WTC11 (cell line): ENCODE measurements around the gene FAM89B. TPM values are rescaled to one million over a fixed set of nuclear protein-coding genes. Genes with fewer than 3 reads are reported as not detected.

Source experiments
- CREB1 ChIP-seq: sonication (generic); formaldehyde crosslinking; IDR thresholded peaks from 2 replicates; pipeline ENCODE4 v1.8.0; 2023; ENCODE audit warnings: mild to moderate bottlenecking, missing genetic modification reagents
- EMX1 ChIP-seq: fragments of 250-450 bp; sonication (Bioruptor Pico); IDR thresholded peaks from 2 replicates; pipeline ENCODE4 v1.8.0; 2021; ENCODE audit warnings: mild to moderate bottlenecking
- ESRRA ChIP-seq: sonication (generic); formaldehyde crosslinking; IDR thresholded peaks from 2 replicates; pipeline ENCODE4 v1.8.1; 2022; ENCODE audit warnings: mild to moderate bottlenecking, missing genetic modification reagents, borderline replicate concordance
- NR1H2 ChIP-seq: sonication (generic); formaldehyde crosslinking; IDR thresholded peaks from 2 replicates; pipeline ENCODE4 v1.9.0; 2021; ENCODE audit warnings: mild to moderate bottlenecking, moderate library complexity, missing genetic modification reagents
- NR2C2 ChIP-seq: sonication (generic); formaldehyde crosslinking; IDR thresholded peaks from 2 replicates; pipeline ENCODE4 v1.8.0; 2022; ENCODE audit warnings: mild to moderate bottlenecking, missing genetic modification reagents
- ZNF232 ChIP-seq: sonication (generic); formaldehyde crosslinking; IDR thresholded peaks from 2 replicates; pipeline ENCODE4 v1.8.0; 2022; ENCODE audit warnings: mild to moderate bottlenecking, missing genetic modification reagents
- total RNA-seq: library from RNA; stranded (reverse); gene quantifications from 3 replicates; pipeline ENCODE4 v1.2.3, GENCODE V29; 2021
- TF ChIP-seq, protein P1 (sequence below): sonication (generic); formaldehyde crosslinking; conservative IDR thresholded peaks from 2 replicates; pipeline ENCODE4 v1.8.1; 2022; ENCODE audit warnings: mild to moderate bottlenecking, missing genetic modification reagents
- TF ChIP-seq, protein P2 (sequence below): sonication (generic); formaldehyde crosslinking; IDR thresholded peaks from 2 replicates; pipeline ENCODE4 v1.8.0; 2023; ENCODE audit warnings: missing genetic modification reagents
- TF ChIP-seq, protein P3 (sequence below): sonication (generic); formaldehyde crosslinking; IDR thresholded peaks from 2 replicates; pipeline ENCODE4 v1.8.0; 2022; ENCODE audit warnings: mild to moderate bottlenecking, missing genetic modification reagents
- TF ChIP-seq, protein P4 (sequence below): sonication (generic); formaldehyde crosslinking; IDR thresholded peaks from 2 replicates; pipeline ENCODE4 v1.8.1; 2023; ENCODE audit warnings: mild to moderate bottlenecking, missing genetic modification reagents
- TF ChIP-seq, protein P5 (sequence below): sonication (generic); formaldehyde crosslinking; conservative IDR thresholded peaks from 2 replicates; pipeline ENCODE4 v1.8.1; 2023; ENCODE audit warnings: mild to moderate bottlenecking, low read depth, missing genetic modification reagents, moderate library complexity
- TF ChIP-seq, protein P6 (sequence below): fragments of 200-600 bp; IDR thresholded peaks from 2 replicates; pipeline ENCODE4 v1.8.0; 2022; ENCODE audit warnings: antibody characterized with exemption
- TF ChIP-seq, protein P7 (sequence below): sonication (generic); formaldehyde crosslinking; IDR thresholded peaks from 2 replicates; pipeline ENCODE4 v1.8.1; 2023; ENCODE audit warnings: mild to moderate bottlenecking, missing genetic modification reagents, moderate library complexity
- TF ChIP-seq, protein P8 (sequence below): sonication (generic); formaldehyde crosslinking; IDR thresholded peaks from 2 replicates; pipeline ENCODE4 v1.8.1; 2023; ENCODE audit warnings: mild to moderate bottlenecking, moderate library complexity, missing genetic modification reagents

Gene FAM89B
- total RNA-seq, 1 experiment from 2014 or later: 13.3 TPM

DNA sequence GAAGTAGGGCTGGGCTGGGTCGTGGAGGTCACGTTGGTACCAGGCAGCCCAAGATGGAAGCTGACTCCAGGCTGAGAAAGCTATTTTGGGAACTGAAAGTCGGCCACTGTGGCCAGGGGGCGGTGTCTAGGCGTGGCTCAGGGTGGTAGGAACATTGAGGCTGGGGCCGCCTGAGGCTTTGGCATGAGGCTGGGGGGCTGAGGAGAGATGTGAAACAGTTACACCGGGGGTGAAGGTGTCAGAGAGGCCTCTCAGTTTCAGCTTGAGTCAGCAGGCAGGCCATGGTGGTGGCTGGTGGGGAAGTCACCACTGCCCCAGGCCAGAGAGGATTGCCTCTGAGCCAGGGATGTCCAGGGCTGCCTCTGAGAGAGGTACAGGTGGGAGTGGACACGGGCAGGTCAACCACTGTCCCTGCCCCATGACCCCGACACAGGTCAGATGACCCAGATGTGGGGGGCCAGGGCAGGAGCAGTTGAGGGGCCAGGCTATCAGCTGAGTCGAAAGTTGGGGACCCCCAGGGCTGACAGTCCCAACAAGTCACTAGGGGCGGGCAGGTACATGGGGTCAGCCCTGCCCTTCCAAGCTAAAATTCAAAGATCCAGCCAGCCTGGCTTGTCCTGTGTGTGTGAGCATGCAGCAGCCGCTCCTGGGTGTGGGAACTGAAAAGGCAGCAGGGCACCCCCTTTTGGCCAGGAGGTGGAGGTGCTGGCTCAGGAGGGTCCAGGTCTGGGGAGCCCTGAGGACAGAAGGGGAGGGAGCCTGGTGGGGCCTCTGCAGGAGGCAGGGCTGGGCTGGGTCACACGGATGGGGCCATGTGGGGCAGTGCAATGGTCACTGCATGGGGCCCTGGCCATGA lies 16.1 kb downstream of the FAM89B start (continued):
- TF ChIP-seq, protein P1, sequence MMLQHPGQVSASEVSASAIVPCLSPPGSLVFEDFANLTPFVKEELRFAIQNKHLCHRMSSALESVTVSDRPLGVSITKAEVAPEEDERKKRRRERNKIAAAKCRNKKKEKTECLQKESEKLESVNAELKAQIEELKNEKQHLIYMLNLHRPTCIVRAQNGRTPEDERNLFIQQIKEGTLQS (CRISPR knock-in tag): no peak
- TF ChIP-seq NR1H2 (CRISPR knock-in tag) (no peak), ZNF232 (CRISPR knock-in tag) (no peak), ESRRA (no peak), CREB1 (CRISPR knock-in tag) (no peak), EMX1 (CRISPR knock-in tag) (no peak), NR2C2 (CRISPR knock-in tag) (no peak)
- TF ChIP-seq, protein P2, sequence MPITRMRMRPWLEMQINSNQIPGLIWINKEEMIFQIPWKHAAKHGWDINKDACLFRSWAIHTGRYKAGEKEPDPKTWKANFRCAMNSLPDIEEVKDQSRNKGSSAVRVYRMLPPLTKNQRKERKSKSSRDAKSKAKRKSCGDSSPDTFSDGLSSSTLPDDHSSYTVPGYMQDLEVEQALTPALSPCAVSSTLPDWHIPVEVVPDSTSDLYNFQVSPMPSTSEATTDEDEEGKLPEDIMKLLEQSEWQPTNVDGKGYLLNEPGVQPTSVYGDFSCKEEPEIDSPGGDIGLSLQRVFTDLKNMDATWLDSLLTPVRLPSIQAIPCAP: no peak
- TF ChIP-seq, protein P3, sequence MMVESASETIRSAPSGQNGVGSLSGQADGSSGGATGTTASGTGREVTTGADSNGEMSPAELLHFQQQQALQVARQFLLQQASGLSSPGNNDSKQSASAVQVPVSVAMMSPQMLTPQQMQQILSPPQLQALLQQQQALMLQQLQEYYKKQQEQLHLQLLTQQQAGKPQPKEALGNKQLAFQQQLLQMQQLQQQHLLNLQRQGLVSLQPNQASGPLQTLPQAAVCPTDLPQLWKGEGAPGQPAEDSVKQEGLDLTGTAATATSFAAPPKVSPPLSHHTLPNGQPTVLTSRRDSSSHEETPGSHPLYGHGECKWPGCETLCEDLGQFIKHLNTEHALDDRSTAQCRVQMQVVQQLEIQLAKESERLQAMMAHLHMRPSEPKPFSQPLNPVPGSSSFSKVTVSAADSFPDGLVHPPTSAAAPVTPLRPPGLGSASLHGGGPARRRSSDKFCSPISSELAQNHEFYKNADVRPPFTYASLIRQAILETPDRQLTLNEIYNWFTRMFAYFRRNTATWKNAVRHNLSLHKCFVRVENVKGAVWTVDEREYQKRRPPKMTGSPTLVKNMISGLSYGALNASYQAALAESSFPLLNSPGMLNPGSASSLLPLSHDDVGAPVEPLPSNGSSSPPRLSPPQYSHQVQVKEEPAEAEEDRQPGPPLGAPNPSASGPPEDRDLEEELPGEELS (CRISPR knock-in tag): no peak
- TF ChIP-seq, protein P4, sequence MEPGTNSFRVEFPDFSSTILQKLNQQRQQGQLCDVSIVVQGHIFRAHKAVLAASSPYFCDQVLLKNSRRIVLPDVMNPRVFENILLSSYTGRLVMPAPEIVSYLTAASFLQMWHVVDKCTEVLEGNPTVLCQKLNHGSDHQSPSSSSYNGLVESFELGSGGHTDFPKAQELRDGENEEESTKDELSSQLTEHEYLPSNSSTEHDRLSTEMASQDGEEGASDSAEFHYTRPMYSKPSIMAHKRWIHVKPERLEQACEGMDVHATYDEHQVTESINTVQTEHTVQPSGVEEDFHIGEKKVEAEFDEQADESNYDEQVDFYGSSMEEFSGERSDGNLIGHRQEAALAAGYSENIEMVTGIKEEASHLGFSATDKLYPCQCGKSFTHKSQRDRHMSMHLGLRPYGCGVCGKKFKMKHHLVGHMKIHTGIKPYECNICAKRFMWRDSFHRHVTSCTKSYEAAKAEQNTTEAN: no peak
- TF ChIP-seq, protein P5, sequence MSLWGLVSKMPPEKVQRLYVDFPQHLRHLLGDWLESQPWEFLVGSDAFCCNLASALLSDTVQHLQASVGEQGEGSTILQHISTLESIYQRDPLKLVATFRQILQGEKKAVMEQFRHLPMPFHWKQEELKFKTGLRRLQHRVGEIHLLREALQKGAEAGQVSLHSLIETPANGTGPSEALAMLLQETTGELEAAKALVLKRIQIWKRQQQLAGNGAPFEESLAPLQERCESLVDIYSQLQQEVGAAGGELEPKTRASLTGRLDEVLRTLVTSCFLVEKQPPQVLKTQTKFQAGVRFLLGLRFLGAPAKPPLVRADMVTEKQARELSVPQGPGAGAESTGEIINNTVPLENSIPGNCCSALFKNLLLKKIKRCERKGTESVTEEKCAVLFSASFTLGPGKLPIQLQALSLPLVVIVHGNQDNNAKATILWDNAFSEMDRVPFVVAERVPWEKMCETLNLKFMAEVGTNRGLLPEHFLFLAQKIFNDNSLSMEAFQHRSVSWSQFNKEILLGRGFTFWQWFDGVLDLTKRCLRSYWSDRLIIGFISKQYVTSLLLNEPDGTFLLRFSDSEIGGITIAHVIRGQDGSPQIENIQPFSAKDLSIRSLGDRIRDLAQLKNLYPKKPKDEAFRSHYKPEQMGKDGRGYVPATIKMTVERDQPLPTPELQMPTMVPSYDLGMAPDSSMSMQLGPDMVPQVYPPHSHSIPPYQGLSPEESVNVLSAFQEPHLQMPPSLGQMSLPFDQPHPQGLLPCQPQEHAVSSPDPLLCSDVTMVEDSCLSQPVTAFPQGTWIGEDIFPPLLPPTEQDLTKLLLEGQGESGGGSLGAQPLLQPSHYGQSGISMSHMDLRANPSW (CRISPR knock-in tag): no peak
- TF ChIP-seq, protein P6, sequence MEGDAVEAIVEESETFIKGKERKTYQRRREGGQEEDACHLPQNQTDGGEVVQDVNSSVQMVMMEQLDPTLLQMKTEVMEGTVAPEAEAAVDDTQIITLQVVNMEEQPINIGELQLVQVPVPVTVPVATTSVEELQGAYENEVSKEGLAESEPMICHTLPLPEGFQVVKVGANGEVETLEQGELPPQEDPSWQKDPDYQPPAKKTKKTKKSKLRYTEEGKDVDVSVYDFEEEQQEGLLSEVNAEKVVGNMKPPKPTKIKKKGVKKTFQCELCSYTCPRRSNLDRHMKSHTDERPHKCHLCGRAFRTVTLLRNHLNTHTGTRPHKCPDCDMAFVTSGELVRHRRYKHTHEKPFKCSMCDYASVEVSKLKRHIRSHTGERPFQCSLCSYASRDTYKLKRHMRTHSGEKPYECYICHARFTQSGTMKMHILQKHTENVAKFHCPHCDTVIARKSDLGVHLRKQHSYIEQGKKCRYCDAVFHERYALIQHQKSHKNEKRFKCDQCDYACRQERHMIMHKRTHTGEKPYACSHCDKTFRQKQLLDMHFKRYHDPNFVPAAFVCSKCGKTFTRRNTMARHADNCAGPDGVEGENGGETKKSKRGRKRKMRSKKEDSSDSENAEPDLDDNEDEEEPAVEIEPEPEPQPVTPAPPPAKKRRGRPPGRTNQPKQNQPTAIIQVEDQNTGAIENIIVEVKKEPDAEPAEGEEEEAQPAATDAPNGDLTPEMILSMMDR: peak; percentile 49
- TF ChIP-seq, protein P7, sequence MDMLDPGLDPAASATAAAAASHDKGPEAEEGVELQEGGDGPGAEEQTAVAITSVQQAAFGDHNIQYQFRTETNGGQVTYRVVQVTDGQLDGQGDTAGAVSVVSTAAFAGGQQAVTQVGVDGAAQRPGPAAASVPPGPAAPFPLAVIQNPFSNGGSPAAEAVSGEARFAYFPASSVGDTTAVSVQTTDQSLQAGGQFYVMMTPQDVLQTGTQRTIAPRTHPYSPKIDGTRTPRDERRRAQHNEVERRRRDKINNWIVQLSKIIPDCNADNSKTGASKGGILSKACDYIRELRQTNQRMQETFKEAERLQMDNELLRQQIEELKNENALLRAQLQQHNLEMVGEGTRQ (CRISPR knock-in tag): no peak
- TF ChIP-seq, protein P8, sequence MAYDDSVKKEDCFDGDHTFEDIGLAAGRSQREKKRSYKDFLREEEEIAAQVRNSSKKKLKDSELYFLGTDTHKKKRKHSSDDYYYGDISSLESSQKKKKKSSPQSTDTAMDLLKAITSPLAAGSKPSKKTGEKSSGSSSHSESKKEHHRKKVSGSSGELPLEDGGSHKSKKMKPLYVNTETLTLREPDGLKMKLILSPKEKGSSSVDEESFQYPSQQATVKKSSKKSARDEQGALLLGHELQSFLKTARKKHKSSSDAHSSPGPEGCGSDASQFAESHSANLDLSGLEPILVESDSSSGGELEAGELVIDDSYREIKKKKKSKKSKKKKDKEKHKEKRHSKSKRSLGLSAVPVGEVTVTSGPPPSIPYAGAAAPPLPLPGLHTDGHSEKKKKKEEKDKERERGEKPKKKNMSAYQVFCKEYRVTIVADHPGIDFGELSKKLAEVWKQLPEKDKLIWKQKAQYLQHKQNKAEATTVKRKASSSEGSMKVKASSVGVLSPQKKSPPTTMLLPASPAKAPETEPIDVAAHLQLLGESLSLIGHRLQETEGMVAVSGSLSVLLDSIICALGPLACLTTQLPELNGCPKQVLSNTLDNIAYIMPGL (CRISPR knock-in tag): peak; percentile 60; the same call in 1 of the 2 replicates
